HCT116 (cell line): ENCODE results near the gene JPH3. TPM values are rescaled to one million over a fixed set of nuclear protein-coding genes. Genes with fewer than 3 reads are reported as not detected.

Source experiments
- ATAC-seq: fragments of 200-7000 bp; cut with Tn5 transposase; 2 replicates; pipeline ENCODE4 v1.9.1; 2020; ENCODE audit warnings: mild to moderate bottlenecking, moderate library complexity
- BruUV-seq: library from RNA; stranded (reverse); fragments of 400-500 nt; replicated peaks from 2 replicates; lab custom pipeline; 2021; lab: Mats Ljungman, UMichigan
- CTCF ChIA-PET: fragments of 300-600 bp; sonication (Branson Sonifier 250); formaldehyde crosslinking; loops from one replicate; lab custom pipeline; 2021; ENCODE audit warnings: antibody characterized with exemption; lab: Charles Lee
- POLR2A ChIA-PET: fragments of 300-600, 350-600 bp; sonication (Branson Sonifier 250); formaldehyde crosslinking; loops from one replicate; lab custom pipeline; 2021; ENCODE audit warnings: antibody characterized with exemption; lab: Charles Lee
- RAD21 ChIA-PET, 2 experiments: fragments of 300-600 bp; sonication (Branson Sonifier 250); formaldehyde crosslinking; loops; one replicate each; lab custom pipeline; 2023; ENCODE audit warnings: low total read pairs in 2 of 2; ENCODE audit not compliant: uncharacterized antibody in 2 of 2, unreplicated experiment in 2 of 2, low non-redundant PET in 1 of 2; lab: Charles Lee
- DNase-seq: peaks from one replicate; pipeline ENCODE4 v3.0.0-alpha.2; 2010; ENCODE audit warnings: low read depth, low spot score
- H2AFZ ChIP-seq: fragments of 200-600 bp; shearing (Covaris generic), sonication (generic); 2 replicates; pipeline ENCODE4 v1.6.1; 2017; ENCODE audit warnings: low read depth, mixed run types, mixed read lengths, antibody characterized with exemption, low read length; ENCODE audit not compliant: poor library complexity, severe bottlenecking
- H3K27ac ChIP-seq: 2 replicates; pipeline ENCODE4 v1.5.1; 2012; ENCODE audit warnings: low read depth, low read length
- H3K27me3 ChIP-seq: fragments of 200-600 bp; sonication (generic); 2 replicates; pipeline ENCODE4 v1.6.1; 2016; ENCODE audit warnings: mixed run types, low read length, mixed read lengths; ENCODE audit not compliant: insufficient read depth
- H3K36me3 ChIP-seq, 2 experiments: fragments of 200-500 bp in 1 of 2; fragments of 200-600 bp in 1 of 2; sonication (Bioruptor generic) in 1 of 2; sonication (generic) in 1 of 2; 2 replicates each; pipeline versions ENCODE4 v1.5.1 to v1.6.1; 2014 to 2016; ENCODE audit warnings: low read length in 2 of 2, inconsistent platforms in 1 of 2, mixed read lengths in 1 of 2, mixed run types in 1 of 2; ENCODE audit not compliant: insufficient read depth in 2 of 2, control insufficient read depth in 1 of 2
- H3K4me1 ChIP-seq, 2 experiments: fragments of 200-600 bp in 1 of 2; sonication (generic) in 1 of 2; 2 replicates each; pipeline versions ENCODE4 v1.5.1 to v1.6.1; 2012 to 2017; ENCODE audit warnings: low read length in 2 of 2, inconsistent platforms in 1 of 2, mild to moderate bottlenecking in 1 of 2, mixed read lengths in 1 of 2, mixed run types in 1 of 2, moderate library complexity in 1 of 2; ENCODE audit not compliant: insufficient read depth in 2 of 2, control insufficient read depth in 1 of 2
- H3K4me2 ChIP-seq: fragments of 200-600 bp; sonication (generic); 2 replicates; pipeline ENCODE4 v1.6.1; 2017; ENCODE audit warnings: mixed run types, low read length, mixed read lengths
- H3K4me3 ChIP-seq, 2 experiments: fragments of 200-600 bp in 1 of 2; sonication (generic) in 1 of 2; replicated peaks in 1 of 2; 2 replicates each; pipeline ENCODE4 v1.5.1; 2011 to 2016; ENCODE audit warnings: low read length in 2 of 2, control low read depth in 1 of 2, low read depth in 1 of 2, mild to moderate bottlenecking in 1 of 2, mixed read lengths in 1 of 2, mixed run types in 1 of 2
- H3K79me2 ChIP-seq: fragments of 200-600 bp; sonication (generic); 2 replicates; pipeline ENCODE4 v1.6.1; 2017; ENCODE audit warnings: mild to moderate bottlenecking, mixed run types, low read length, moderate library complexity, mixed read lengths; ENCODE audit not compliant: insufficient read depth
- H3K9ac ChIP-seq: fragments of 200-600 bp; sonication (generic); 2 replicates; pipeline ENCODE4 v1.6.1; 2016; ENCODE audit warnings: low read length, mixed read lengths
- H3K9me2 ChIP-seq: fragments of 200-600 bp; sonication (generic), shearing (Covaris generic); 2 replicates; pipeline ENCODE4 v1.6.1; 2017; ENCODE audit warnings: mixed run types, mild to moderate bottlenecking, moderate library complexity; ENCODE audit not compliant: insufficient read depth
- H3K9me3 ChIP-seq, 2 experiments: fragments of 200-500 bp in 1 of 2; fragments of 200-600 bp in 1 of 2; sonication (Bioruptor generic) in 1 of 2; sonication (generic) in 1 of 2; 2 replicates each; pipeline ENCODE4 v1.6.1; 2014 to 2017; ENCODE audit warnings: low read length in 2 of 2, mixed read lengths in 2 of 2, inconsistent platforms in 1 of 2, low read depth in 1 of 2, mild to moderate bottlenecking in 1 of 2, mixed run types in 1 of 2, moderate library complexity in 1 of 2; ENCODE audit not compliant: control insufficient read depth in 1 of 2, insufficient read depth in 1 of 2
- H4K20me1 ChIP-seq: fragments of 200-600 bp; sonication (generic), shearing (Covaris generic); 2 replicates; pipeline ENCODE4 v1.6.1; 2017; ENCODE audit warnings: mixed run types, mild to moderate bottlenecking, moderate library complexity; ENCODE audit not compliant: insufficient read depth
- ATF3 ChIP-seq: IDR thresholded peaks from 2 replicates; pipeline ENCODE4 v1.6.1; 2012
- CBX3 ChIP-seq: IDR thresholded peaks from 2 replicates; pipeline ENCODE4 v1.6.1; 2012; ENCODE audit warnings: low read depth
- CEBPB ChIP-seq: IDR thresholded peaks from 2 replicates; pipeline ENCODE4 v1.6.1; 2012; ENCODE audit warnings: low read depth
- ELF1 ChIP-seq: IDR thresholded peaks from 2 replicates; pipeline ENCODE4 v1.6.1; 2012; ENCODE audit warnings: low read depth, borderline replicate concordance
- JUND ChIP-seq: IDR thresholded peaks from 2 replicates; pipeline ENCODE4 v1.6.1; 2012
- MAX ChIP-seq: IDR thresholded peaks from 2 replicates; pipeline ENCODE4 v1.6.1; 2012
- POLR2A ChIP-seq: IDR thresholded peaks from 2 replicates; pipeline ENCODE4 v1.7.0; 2011; ENCODE audit warnings: borderline replicate concordance; ENCODE audit not compliant: insufficient read depth, insufficient read length; ENCODE audit errors: extremely low read depth
- REST ChIP-seq: IDR thresholded peaks from 2 replicates; pipeline ENCODE4 v1.6.1; 2012; ENCODE audit warnings: low read depth
- SRF ChIP-seq: IDR thresholded peaks from 2 replicates; pipeline ENCODE4 v1.6.1; 2012; ENCODE audit warnings: low read depth
- ZNF274 ChIP-seq: fragments of 200-500 bp; sonication (Bioruptor generic); IDR thresholded peaks from 2 replicates; pipeline ENCODE4 v1.6.1; 2014; ENCODE audit warnings: mild to moderate bottlenecking, low read depth, low read length, inconsistent platforms
- intact Hi-C: fragments of 100-400 bp; cut with micrococcal nuclease; formaldehyde crosslinking; loops from 2 replicates; pipeline ENCODE4 v1.10.0; 2022
- total RNA-seq: library from RNA; stranded (reverse); gene quantifications from one replicate; pipeline ENCODE4 v1.2.1, GENCODE V29; 2021; ENCODE audit not compliant: unreplicated experiment
- TF ChIP-seq, protein P1 (sequence below): IDR thresholded peaks from 2 replicates; pipeline ENCODE4 v1.6.1; 2011; ENCODE audit warnings: mild to moderate bottlenecking, low read length, moderate library complexity; ENCODE audit not compliant: insufficient replicate concordance; ENCODE audit errors: extremely low read depth

JPH3 gene
- total RNA-seq, 1 experiment from 2014 or later = 0.10 TPM

- H3K27ac ChIP-seq = no peak overlapping the region
- ATAC-seq (no peak), DNase-seq (no peak)
- H3K27me3 ChIP-seq = no peaks in the 10 kb centered on the region
- peaks cover 0 to 10% of the 10 kb centered on the region in 2 experiments; a peak in 1 of 4 replicates for H3K4me1 ChIP-seq
- ChIA-PET RAD21 (no interaction called here), POLR2A (no interaction called here), CTCF (no interaction called here)
- BruUV-seq = no TSS peak
- no peaks in the 10 kb centered on the region for H3K9me3 ChIP-seq
- no peak overlapping the region for H3K4me3 ChIP-seq
- no peak overlapping the region for H2AFZ ChIP-seq
- H3K9me2 ChIP-seq = no peaks in the 10 kb centered on the region
- intact Hi-C loops = no loop called here
- no peak overlapping the region for H3K9ac ChIP-seq
- H3K4me2 ChIP-seq = no peak overlapping the region
- no peaks in the 10 kb centered on the region for H3K79me2 ChIP-seq
- no peaks in the 10 kb centered on the region for H4K20me1 ChIP-seq
- TF ChIP-seq ATF3 (no peak), REST (no peak), SRF (no peak), ZNF274 (no peak), MAX (no peak), CBX3 (no peak), JUND (no peak), ELF1 (no peak), CEBPB (no peak), POLR2A (no peak)
- TF ChIP-seq, protein P1, sequence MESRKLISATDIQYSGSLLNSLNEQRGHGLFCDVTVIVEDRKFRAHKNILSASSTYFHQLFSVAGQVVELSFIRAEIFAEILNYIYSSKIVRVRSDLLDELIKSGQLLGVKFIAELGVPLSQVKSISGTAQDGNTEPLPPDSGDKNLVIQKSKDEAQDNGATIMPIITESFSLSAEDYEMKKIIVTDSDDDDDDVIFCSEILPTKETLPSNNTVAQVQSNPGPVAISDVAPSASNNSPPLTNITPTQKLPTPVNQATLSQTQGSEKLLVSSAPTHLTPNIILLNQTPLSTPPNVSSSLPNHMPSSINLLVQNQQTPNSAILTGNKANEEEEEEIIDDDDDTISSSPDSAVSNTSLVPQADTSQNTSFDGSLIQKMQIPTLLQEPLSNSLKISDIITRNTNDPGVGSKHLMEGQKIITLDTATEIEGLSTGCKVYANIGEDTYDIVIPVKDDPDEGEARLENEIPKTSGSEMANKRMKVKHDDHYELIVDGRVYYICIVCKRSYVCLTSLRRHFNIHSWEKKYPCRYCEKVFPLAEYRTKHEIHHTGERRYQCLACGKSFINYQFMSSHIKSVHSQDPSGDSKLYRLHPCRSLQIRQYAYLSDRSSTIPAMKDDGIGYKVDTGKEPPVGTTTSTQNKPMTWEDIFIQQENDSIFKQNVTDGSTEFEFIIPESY = no peak
- H3K36me3 ChIP-seq = no peaks in the 10 kb centered on the region
Observed at GRCh38 chr16:87678618-87679017, 76.3 kb downstream of the JPH3 start.
